Measurements from ENCODE around the gene KLK2. TPM values are rescaled to one million over a fixed set of nuclear protein-coding genes. Genes with fewer than 3 reads are reported as not detected.

The KLK2 gene
- total RNA-seq, 1 donor from 2014 or later, result not detected

GRCh38 chr19:50909240-50910070 is 36.2 kb downstream of the KLK2 start:
- no peaks in the 10 kb centered on the region for H3K9me3 Mint-ChIP-seq (ENCODE audit: low read depth)
- peak overlapping the region; percentile 24 for H3K4me3 Mint-ChIP-seq (ENCODE audit: low read depth)
- H3K27me3 Mint-ChIP-seq, result peaks cover 58% of the 10 kb centered on the region
- peak; percentile 63 for DNase-seq (ENCODE audit: low spot score, unreplicated experiment)
- H3K27ac Mint-ChIP-seq, result no peak overlapping the region
- peaks cover 1% of the 10 kb centered on the region for H3K4me1 Mint-ChIP-seq (ENCODE audit: low read depth)
- H3K36me3 Mint-ChIP-seq (ENCODE audit: insufficient read depth), result no peaks in the 10 kb centered on the region
- no peak for TF ChIP-seq CTCF (IDR thresholded peaks at IDR 0.05; ENCODE audit: unreplicated experiment)

DNA sequence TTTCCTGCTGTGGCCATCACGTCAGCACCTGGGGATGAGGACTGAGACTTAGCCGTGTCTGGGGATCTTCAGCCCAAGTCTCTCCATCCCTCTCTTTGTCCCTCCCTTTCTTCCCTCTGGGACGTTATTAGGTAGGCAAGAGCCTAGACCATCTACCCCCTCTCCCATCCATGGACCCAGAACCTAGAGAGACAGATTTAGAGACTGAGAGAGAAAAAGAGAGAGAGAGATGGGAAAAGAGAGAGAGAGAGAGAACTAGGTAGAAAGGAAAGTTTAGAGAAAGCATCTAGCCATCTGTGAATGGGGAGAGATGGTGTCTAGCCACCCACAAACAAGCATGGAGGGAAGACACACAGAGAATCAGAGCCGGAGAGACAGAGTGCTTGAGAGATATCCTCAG is 37.5 kb downstream of the KLK2 start:
- H3K4me1 Mint-ChIP-seq (ENCODE audit: low read depth), result peaks cover 1% of the 10 kb centered on the region
- H3K27ac Mint-ChIP-seq, result no peak overlapping the region
- H3K36me3 Mint-ChIP-seq (ENCODE audit: insufficient read depth), result no peaks in the 10 kb centered on the region
- H3K27me3 Mint-ChIP-seq, result peaks cover 52% of the 10 kb centered on the region
- DNase-seq (ENCODE audit: low spot score, unreplicated experiment), result no peak
- TF ChIP-seq CTCF (IDR thresholded peaks at IDR 0.05; ENCODE audit: unreplicated experiment), result no peak
- H3K9me3 Mint-ChIP-seq (ENCODE audit: low read depth), result no peaks in the 10 kb centered on the region
- H3K4me3 Mint-ChIP-seq (ENCODE audit: low read depth), result no peak overlapping the region

DNA sequence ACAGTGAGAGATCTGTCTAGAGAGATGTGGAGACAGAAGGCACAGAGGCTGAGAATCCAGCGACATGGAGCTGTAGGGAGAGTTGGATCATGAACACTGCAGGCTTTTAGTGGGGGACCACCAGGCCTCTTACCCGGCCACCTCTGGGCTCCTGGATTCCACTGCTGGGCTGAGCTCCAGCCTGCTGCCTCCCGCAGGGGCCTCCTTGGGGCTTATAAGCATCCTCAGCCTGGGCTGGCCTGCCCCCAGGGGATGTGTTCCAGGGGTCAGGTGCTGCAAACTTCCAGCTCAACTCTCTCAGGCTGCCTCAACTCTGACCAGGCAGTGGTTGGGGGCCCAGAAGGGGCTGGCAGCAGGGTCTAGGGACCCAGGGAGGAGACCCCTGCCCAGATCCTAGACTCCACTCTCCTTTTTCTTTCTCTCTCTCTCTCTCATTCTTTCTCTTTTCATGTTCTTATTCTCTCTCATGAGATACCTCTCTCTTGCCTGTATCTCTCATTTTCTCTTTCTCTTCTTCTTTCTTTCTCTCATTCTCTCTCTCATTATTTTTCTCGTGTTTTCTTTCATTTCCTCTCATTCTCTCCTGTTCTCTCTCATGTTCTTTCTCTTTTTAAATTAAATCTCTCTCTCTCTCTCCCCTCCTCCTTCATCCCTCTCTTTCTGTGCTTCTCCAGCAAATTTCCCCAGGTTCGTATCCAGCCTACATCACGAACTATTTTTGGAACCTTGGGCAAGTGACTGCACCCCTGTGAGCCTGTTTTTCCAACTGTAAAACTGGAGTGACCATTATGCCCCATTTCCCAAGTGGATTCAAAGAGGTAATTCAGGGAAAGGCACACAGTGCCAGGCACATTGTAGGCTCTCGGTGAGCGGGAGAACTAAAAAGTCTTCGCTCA is 38.2 kb downstream of the KLK2 start, which contains the start of gene KLK4:
TSS of gene KLK4 (minus strand) at position 190 of the 896 bp plus-strand sequence. CDS start 657 bp downstream, outside the sequence.
- Mint-ChIP-seq H3K9me3 (ENCODE audit: low read depth) (no peaks in the 10 kb centered on the region), H3K4me3 (ENCODE audit: low read depth) (no peak within 1 kb of the TSS), H3K36me3 (ENCODE audit: insufficient read depth) (no peaks in the 10 kb centered on the region), H3K4me1 (ENCODE audit: low read depth) (peaks cover 1% of the 10 kb centered on the region), H3K27me3 (peaks cover 49% of the 10 kb centered on the region), H3K27ac (no peak within 1 kb of the TSS)
- no peak for DNase-seq (ENCODE audit: low spot score, unreplicated experiment)
- TF ChIP-seq CTCF (IDR thresholded peaks at IDR 0.05; ENCODE audit: unreplicated experiment), result no peak

DNA sequence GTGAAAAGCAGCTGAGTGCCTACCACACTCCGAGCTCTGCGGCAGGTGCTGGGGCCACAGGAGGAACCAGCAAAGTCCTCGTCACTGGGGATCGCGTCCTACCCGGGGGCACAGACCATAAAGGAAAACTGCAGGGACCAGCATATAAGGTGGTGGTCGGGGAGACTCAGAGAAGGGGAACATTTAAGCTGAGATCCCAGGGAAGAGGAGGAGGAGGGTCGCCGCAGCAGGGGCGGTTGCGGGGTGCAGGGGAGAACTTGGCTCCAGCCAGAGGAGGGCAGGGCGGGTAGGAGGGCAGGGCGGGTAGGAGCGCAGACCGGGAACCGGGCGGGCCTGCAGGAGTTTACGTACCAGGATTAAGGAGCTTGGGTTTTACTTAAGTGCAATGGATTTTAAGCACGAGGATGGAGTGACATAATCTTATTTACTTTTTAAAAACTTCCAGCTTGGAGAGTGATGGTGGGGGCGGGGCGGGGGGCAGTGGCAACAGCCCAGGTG is 38.9 kb downstream of the KLK2 start:
- no peak for TF ChIP-seq CTCF (IDR thresholded peaks at IDR 0.05; ENCODE audit: unreplicated experiment)
- Mint-ChIP-seq H3K4me1 (ENCODE audit: low read depth) (peaks cover 1% of the 10 kb centered on the region), H3K27ac (no peak overlapping the region), H3K36me3 (ENCODE audit: insufficient read depth) (no peaks in the 10 kb centered on the region), H3K9me3 (ENCODE audit: low read depth) (no peaks in the 10 kb centered on the region), H3K27me3 (peaks cover 49% of the 10 kb centered on the region), H3K4me3 (ENCODE audit: low read depth) (no peak overlapping the region)
- DNase-seq (ENCODE audit: low spot score, unreplicated experiment), result no peak
